ENCODE measurements around the gene DQX1.

The DQX1 gene

DNA sequence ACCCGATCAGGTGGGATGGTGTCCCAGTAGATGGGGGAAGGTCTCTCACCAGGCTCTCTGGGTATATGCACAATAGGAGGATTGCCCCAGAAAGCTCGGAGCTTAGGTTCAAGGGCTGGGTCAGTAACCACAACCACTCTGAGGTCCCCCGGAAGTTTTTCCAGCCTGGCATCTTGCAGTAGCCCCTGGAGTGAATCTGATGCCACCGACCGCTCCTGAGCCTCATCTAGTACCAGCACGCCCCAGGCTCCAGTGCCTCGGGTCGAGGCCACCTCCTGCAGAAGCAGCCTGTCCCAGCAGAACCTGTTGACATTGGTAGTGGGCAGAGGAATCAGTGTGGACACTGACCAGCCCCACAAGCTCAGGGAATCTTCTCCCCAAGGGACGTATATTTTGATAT is 2.0 kb downstream of the DQX1 start:
- TF ChIP-seq, protein P1, sequence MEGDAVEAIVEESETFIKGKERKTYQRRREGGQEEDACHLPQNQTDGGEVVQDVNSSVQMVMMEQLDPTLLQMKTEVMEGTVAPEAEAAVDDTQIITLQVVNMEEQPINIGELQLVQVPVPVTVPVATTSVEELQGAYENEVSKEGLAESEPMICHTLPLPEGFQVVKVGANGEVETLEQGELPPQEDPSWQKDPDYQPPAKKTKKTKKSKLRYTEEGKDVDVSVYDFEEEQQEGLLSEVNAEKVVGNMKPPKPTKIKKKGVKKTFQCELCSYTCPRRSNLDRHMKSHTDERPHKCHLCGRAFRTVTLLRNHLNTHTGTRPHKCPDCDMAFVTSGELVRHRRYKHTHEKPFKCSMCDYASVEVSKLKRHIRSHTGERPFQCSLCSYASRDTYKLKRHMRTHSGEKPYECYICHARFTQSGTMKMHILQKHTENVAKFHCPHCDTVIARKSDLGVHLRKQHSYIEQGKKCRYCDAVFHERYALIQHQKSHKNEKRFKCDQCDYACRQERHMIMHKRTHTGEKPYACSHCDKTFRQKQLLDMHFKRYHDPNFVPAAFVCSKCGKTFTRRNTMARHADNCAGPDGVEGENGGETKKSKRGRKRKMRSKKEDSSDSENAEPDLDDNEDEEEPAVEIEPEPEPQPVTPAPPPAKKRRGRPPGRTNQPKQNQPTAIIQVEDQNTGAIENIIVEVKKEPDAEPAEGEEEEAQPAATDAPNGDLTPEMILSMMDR (IDR thresholded peaks at IDR 0.05; ENCODE audit: insufficient read depth, missing control alignments) = no peak
- FAIRE-seq (no peak), DNase-seq (ENCODE audit: insufficient read length, low spot score) (no peak)

DNA sequence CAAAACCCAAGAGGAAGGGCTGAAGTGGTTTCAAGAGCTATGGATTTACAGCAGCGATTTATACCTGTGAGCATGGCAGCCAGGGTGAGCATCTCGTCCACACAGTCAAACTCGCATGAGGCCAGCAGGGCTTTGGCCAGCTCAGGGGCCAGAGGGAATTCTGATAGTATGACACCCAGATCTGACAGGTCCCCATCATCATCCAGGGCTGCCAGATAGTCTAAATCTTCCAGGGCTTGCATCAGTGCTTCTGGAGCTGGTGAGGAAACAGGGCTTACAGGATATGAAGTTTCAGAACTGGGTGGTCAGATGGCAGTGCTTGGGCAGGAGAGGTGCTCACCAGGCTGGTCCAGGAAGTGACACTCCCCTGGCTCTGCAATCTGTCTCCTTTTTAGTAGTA is 3.5 kb downstream of the DQX1 start:
- no peak for FAIRE-seq
- TF ChIP-seq, protein P1 (IDR thresholded peaks at IDR 0.05; ENCODE audit: insufficient read depth, missing control alignments) = no peak
- no peak for DNase-seq (ENCODE audit: insufficient read length, low spot score)

DNA sequence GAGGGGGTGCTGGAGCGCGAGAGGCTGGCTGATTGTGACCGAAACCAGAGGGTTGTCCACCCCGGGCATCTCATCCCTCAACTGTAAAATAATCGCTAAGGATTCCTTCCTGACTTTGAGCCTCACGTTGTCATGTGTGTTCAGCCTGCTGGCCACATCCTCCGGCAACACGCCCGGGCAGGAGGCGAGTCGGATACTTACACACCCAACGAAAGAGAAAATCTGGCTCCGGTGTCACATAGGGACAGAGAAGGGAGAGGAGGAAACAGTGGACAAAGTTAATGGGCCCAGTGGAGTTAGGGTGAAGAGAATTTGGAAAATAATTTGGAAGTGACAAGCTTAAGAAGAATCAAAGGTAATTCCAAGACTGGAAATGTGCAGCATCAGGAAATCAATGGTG is 9.4 kb downstream of the DQX1 start:
- DNase-seq (ENCODE audit: insufficient read length, low spot score) (no peak), FAIRE-seq (no peak)
- TF ChIP-seq, protein P1 (IDR thresholded peaks at IDR 0.05; ENCODE audit: insufficient read depth, missing control alignments) = no peak

DNA sequence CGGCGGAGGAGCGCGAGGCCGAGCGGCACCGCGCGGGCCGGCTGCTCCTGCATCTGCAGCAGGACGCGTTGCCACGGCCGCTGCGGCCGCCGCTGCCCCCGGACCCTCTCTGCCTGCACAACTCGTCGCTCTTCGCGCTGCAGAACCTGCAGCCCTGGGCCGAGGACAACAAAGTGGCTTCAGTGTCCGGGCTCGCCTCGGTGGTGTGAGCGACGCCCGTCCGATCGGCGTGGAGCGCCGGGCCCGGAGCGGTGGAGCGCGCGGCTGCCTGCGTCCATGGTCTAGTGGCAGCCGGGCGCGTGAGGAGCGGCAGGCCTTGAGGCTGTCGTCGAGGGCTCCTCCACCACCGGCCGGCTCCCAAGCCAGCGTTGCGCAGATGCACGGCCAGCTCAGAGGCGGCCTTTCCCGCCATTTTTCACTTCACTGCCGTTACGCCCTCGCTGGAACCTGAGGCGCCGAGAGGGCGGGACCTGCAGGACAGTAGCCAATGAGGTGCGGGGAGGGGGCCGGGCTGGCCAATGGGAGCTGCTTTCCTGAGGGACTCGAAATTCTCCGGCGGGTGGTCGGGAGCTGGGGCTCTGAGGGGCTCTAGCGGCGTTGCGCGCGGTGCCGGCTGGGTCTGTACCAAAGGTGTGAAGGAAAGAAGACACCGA is 9.9 kb downstream of the DQX1 start:
- no peak for FAIRE-seq

DNA sequence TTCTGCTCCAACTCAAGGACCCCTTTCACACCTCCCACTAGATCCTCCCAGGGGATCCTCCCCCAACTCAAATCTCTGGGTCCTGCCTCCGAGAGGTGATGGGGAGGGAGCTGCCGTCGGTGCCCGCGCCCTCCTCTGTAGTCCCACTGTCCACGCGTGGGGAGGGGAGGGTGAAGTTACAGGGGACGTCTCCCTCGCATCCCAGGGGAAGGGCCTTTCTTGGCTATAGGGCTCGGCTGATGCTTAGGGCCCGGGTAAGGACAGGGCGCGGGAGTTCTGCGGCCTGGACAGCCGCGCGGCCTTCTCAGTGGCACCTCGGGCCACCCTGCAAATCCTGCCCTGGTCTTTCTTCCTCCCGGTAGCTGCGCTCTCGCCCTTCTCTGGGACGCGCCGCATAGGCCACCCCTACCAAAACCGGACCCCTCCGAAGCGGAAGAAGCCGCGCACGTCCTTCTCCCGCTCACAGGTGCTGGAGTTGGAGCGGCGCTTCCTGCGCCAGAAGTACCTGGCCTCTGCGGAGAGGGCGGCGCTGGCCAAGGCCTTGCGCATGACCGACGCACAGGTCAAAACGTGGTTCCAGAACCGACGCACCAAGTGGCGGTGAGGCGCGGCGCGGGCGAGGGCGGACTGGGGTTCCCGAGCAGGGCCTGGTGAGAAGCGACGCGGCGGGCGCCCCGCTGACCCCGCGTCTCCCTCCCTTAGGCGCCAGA is 10.6 kb downstream of the DQX1 start:
- FAIRE-seq (no peak), DNase-seq (ENCODE audit: insufficient read length, low spot score) (no peak)
- TF ChIP-seq, protein P1 (IDR thresholded peaks at IDR 0.05; ENCODE audit: insufficient read depth, missing control alignments) = no peak

More for the DNA sequence above, 9.9 kb downstream of the DQX1 start:
- TF ChIP-seq, protein P1 (IDR thresholded peaks at IDR 0.05; ENCODE audit: insufficient read depth, missing control alignments) = no peak
- DNase-seq (ENCODE audit: insufficient read length, low spot score) = peak; percentile 96

DNA sequence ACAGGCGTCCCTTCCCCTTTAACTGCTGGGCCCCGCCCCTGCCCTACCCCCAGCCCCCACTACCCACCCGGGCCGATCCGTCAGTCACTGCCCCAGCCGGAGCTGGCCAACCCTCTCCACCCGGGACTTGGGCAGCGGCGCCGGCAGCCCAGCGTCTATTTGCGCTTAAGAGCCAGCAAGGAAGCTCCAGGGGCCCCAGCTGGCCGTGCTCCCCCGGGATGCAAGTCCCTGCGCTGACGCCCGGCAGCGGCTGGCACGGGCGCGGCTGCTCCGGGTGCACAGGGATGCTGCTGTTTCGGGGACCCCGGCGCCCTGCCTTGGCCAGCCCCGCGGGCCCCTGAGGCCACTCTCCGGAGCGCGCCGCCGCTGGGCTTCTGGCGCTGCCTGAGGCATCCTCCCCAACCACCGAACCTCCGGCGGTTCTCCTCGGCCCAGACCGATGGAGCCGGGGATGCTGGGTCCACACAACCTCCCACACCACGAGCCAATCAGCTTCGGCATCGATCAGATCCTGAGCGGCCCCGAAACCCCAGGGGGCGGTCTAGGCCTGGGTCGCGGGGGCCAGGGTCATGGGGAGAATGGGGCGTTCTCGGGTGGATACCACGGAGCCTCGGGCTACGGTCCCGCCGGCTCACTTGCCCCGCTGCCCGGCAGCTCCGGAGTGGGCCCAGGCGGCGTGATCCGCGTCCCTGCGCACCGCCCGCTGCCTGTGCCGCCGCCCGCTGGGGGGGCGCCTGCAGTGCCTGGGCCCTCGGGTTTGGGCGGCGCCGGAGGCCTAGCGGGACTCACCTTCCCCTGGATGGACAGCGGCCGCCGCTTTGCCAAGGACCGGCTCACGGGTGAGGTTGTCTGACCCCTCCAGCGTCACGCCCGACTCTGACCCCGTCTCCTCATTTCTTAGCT is 11.4 kb downstream of the DQX1 start, which contains the start of gene TLX2:
Gene TLX2 (plus strand): TSS at position 83 of the 903 bp plus-strand sequence. CDS start 357 bp downstream, at position 440.
- TF ChIP-seq, protein P1 (IDR thresholded peaks at IDR 0.05; ENCODE audit: insufficient read depth, missing control alignments) = no peak
- DNase-seq (ENCODE audit: insufficient read length, low spot score) (peak; percentile 74), FAIRE-seq (no peak)
